Lung microvascular endothelial cell (primary cell): ENCODE measurements around the gene CT83. TPM values are rescaled to one million over a fixed set of nuclear protein-coding genes. Genes with fewer than 3 reads are reported as not detected.

Experiments
- DNase-seq, 2 donors: peaks; one replicate each; pipeline versions ENCODE4 v3.0.0 to v3.0.0-alpha.2; 2010; ENCODE audit warnings: low read depth in 2 of 2
- total RNA-seq: library from RNA; depleted of rRNA; stranded (reverse); fragments of >200 nt; gene quantifications from 2 replicates; pipeline ENCODE4 v1.2.1, GENCODE V29; 2014

CT83 gene
- not detected in 2 replicates for total RNA-seq

- DNase-seq = no peak
Observed at GRCh38 chrX:116462822-116463221, at the start of gene CT83. CT83 (minus strand) TSS chrX:116462976; CDS start chrX:116462856, 120 bp downstream.

GRCh38 chrX:116499780-116500179 is 37.0 kb upstream of the CT83 start:
- DNase-seq = no peak

GRCh38 chrX:116493271-116493670 is 30.5 kb upstream of the CT83 start:
- no peak for DNase-seq

- DNase-seq = no peak
Observed at GRCh38 chrX:116490104-116490503, 27.3 kb upstream of the CT83 start.

- no peak for DNase-seq
Observed at GRCh38 chrX:116480059-116480458, 17.3 kb upstream of the CT83 start.

GRCh38 chrX:116449156-116449555 is 13.6 kb downstream of the CT83 start:
- DNase-seq = no peak

GRCh38 chrX:116436358-116436816 is 26.4 kb downstream of the CT83 start, which contains the start of gene SLC6A14:
SLC6A14 (plus strand) TSS chrX:116436606; CDS start chrX:116436710, 104 bp downstream.
- no peak for DNase-seq

GRCh38 chrX:116435597-116435996 is 27.2 kb downstream of the CT83 start:
- no peak for DNase-seq

GRCh38 chrX:116427978-116428377 is 34.8 kb downstream of the CT83 start:
- DNase-seq = no peak

- no peak for DNase-seq
Observed at GRCh38 chrX:116417968-116418367, 44.8 kb downstream of the CT83 start.

- DNase-seq = no peak
Observed at GRCh38 chrX:116417214-116417613, 45.6 kb downstream of the CT83 start.

- DNase-seq = no peak
Observed at GRCh38 chrX:116413273-116413672, 49.5 kb downstream of the CT83 start.

Other genes with a start within 250 kb of the CT83 start
- not detected in 2 replicates for gene SLC6A14, start 26.4 kb downstream of the CT83 start, total RNA-seq